NCI-H2029 (cell line): ENCODE measurements around the gene ATP6AP2.

Source experiments
- DNase-seq: peaks from one replicate; lab custom pipeline; 2025; lab: John Stamatoyannopoulos, UW

Gene ATP6AP2

DNA sequence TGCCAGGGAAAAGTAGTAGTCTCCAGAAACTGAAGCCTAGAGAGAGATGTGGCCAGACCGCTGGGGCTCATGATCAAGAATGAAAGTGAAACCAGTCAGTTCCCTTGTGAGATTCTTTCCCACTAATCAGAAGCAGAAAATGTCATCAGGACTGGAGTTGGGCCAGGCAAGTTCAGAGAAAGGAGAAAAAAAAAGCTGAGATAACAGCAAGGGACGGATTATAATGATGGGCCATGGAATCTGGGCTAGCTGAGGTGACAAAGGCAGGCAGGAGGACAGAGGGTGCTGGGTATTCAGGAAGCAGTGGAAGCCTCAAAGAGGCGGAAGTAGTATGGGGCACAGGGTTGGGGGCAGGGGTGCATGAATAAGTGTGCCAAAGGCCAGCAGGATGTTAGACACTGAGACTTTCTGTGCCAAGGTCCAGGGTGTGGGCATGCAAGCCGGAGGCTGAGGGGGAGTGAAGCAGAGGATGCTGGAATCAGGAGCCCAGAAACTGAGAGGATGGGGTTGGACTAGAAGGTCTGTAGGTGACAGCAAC is 64.1 kb downstream of the ATP6AP2 start:
- DNase-seq: peak; percentile 22

DNA sequence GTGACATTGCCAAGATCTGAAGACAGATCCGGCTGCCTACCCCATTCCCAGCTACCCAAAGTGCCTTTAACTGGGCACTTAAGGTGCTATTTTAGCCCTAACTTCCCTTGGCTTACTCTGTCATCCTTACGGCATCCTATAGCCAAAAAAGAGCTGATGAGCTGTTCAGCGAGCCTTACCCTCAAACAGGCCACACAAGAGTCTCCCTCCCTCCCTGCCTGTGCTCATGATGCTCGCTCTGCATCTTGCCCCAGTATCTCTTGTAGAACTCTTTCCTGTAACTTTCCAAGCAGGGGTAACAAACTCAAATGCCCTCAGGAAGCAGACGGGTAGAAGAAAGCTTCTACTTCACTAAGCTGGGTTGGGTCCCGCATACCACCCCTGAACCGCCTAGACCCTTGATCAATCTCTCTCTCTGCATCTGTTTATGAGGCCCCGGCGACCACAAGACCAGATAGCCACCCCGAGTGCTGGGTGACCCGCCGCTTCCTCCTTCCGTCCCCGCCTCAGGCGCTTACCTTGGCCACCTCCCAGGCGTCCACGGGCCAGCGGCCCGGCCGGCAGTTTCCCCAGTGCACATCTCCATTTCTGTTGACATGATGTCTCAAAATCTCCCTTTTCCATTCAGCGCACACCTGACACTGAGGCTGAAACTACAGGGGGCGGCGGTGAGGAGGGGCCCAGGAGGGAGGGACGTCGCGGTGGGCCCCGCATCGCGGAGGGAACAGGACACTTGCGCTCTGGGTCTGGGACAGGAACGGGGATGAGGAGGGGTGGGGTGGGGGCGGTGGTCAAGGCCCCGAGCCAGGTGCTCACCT is 65.9 kb downstream of the ATP6AP2 start:
- no peak for DNase-seq

DNA sequence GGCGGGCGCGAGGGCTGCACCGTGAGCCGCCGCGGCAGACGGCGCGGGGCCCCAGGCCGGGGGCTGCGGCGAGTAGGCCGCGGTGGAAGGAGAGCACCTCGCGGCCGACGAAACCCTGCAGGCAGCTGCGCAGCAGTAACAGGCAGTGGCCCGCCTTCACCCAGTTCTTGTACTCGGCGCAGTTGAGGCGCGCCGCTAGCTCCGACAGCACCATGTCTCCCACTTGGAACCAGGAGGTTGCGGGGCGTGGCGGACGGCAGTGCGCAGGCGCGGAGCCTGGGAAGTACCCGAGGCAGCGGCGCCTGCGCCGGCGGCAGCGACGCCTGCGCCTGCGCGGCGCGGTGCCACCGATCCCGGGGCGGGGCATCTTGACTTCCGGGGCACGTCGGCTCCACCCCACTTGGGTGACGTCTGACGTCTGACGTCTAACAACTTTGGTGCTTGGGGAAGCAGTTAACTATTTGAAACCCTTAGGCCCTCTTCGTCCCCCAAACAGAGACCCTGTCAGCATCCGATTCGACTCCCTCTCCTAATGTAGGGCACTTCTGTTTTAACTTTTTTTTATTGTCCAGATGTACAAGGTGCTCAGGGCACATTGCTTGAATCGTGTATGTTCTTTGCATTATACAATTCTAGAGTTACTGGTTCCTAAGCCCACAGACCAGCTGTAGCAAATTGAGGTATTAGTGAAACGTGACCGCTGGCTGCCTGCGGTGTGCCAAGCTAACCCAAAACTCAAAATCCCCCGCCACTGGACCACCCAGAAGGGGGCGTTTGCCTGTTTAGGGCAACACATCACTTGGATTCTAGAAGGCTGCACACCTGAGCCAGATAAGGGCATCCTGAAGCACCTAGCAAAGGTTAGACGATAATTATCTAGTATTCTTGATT is 66.8 kb downstream of the ATP6AP2 start, which contains the start of gene CXorf38:
Gene CXorf38, minus strand, starts transcription at position 255 of the 891 bp plus-strand sequence. Its CDS starts 41 bp downstream, at position 214.
- peak; percentile 70 for DNase-seq

DNA sequence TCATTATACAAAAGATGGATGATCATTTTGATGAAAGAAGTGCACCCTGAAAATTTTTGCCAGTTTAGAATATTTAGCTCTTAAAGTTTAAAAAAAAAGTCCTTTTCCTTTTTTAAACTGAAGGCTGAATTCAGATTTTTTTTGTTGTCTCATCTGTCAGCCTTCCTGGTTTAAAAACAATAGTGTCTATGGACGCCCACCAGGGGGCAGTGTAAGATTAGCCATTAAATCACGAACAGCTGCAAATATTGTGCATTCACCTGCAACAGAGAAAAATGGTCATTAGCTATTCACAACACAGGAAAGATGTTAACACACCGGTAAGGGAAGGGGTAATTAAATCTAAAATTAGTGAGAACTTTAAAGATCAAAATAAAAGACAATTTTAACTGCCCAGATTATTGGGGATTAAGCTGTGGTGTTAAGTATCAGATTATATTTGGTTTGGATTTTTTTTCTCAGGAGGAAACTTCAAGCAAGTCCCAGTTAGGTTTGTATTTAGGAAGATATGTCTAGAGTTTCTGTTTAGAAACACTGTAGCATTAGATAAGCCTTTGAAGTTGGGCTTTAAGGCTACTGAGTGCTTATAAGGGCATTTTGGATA is 71.0 kb downstream of the ATP6AP2 start:
- peak; percentile 29 for DNase-seq

DNA sequence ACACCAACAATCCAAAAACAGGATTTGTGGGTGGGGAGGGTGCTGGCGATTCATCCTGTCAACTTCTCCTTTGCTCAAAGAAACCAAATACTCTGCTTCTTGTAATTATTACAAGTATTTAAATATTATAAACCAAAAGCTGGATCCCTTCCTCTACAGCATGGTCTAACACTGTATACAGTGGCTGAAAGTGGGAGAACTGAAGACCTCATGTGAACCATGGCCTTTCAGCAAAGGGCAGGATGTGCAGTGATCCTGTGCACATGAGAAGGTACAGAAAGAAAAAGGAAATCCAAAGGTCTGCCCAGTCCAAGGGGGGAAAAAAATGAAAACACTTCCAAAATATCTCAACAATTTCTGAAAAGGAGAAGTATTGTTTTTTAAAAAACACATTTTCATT is 71.9 kb downstream of the ATP6AP2 start:
- no peak for DNase-seq

DNA sequence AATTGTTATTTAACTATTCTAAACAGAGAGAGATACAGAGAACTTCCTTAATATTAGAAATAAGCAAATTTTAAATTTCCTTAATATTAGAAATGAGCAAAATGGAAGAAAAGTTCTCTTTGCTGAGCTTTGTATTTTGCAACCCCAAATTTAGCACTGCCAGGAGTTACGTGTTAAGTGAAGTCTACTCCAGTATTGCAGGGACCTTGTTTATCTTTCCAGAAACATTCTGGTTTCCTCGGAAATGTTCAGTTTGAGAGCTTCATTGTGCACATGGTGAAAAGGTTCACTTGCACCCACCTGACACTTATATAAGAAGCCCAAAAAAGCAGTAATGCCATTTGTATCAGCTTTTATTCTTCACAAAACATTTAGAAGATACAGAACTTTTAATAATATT is 72.8 kb downstream of the ATP6AP2 start:
- DNase-seq: no peak
